Naive thymus-derived CD8-positive, alpha-beta T cell (primary cell): ENCODE data around the gene NLGN4X. TPM values are rescaled to one million over a fixed set of nuclear protein-coding genes. Genes with fewer than 3 reads are reported as not detected.

Experiments used
- ATAC-seq, 2 donors: fragments of 150-1000 bp; cut with Tn5 transposase in 1 of 2; sonication (Bioruptor Pico), chemical (Tn5 transposase) in 1 of 2; 1 replicate in 1 of 2; 2 replicates in 1 of 2; pipeline ENCODE4 v1.10.0; 2021; ENCODE audit warnings: mild to moderate bottlenecking in 2 of 2, moderate library complexity in 2 of 2
- POLR2A ChIA-PET: fragments of 350-600 bp; sonication (Branson Sonifier 250); formaldehyde crosslinking; loops from one replicate; lab custom pipeline; 2021; ENCODE audit warnings: antibody characterized with exemption; lab: Charles Lee
- DNase-seq, 10 donors: peaks; one replicate each; pipeline versions ENCODE4 v3.0.0 to v3.0.0-alpha.2; 2020 to 2022
- H3K27ac Mint-ChIP-seq, 10 donors: one replicate each; pipeline ENCODE4 v1.8.0; 2020 to 2022; ENCODE audit warnings: mild to moderate bottlenecking in 10 of 10, mixed read lengths in 10 of 10, moderate library complexity in 4 of 10, inconsistent platforms in 1 of 10
- H3K27me3 Mint-ChIP-seq, 5 donors: one replicate each; pipeline ENCODE4 v1.8.0; 2021 to 2022; ENCODE audit warnings: mixed read lengths in 5 of 5
- H3K36me3 Mint-ChIP-seq, 3 donors: one replicate each; pipeline ENCODE4 v1.8.0; 2020 to 2022; ENCODE audit warnings: mixed read lengths in 3 of 3, mild to moderate bottlenecking in 2 of 3, inconsistent platforms in 1 of 3
- H3K4me1 Mint-ChIP-seq, 4 donors: one replicate each; pipeline ENCODE4 v1.8.0; 2021 to 2022; ENCODE audit warnings: mixed read lengths in 4 of 4
- H3K4me3 Mint-ChIP-seq, 10 donors: one replicate each; pipeline ENCODE4 v1.8.0; 2020 to 2022; ENCODE audit warnings: mild to moderate bottlenecking in 10 of 10, mixed read lengths in 10 of 10, moderate library complexity in 6 of 10, inconsistent platforms in 1 of 10
- H3K9me3 Mint-ChIP-seq, 9 donors: one replicate each; pipeline ENCODE4 v1.8.0; 2020 to 2022; ENCODE audit warnings: mixed read lengths in 9 of 9, mild to moderate bottlenecking in 3 of 9, inconsistent platforms in 1 of 9, moderate library complexity in 1 of 9
- polyA plus RNA-seq, 3 donors: library from polyadenylated mRNA; unstranded; fragments of 300-500 nt; fragmentation: Illumina TruSeq; gene quantifications; one replicate each; pipeline ENCODE4 v1.2.3, GENCODE V29; 2021
- total RNA-seq, 8 experiments: library from RNA in 2 of 8; stranded (reverse) in 2 of 8; gene quantifications; one replicate each; pipeline ENCODE4 v1.2.3 and lab custom pipeline; 2021 to 2026

Gene NLGN4X
- total RNA-seq = not detected
- polyA plus RNA-seq = not detected
- 0 reads per million in 6 experiments for total RNA-seq (lab: John Stamatoyannopoulos, UW)

DNA sequence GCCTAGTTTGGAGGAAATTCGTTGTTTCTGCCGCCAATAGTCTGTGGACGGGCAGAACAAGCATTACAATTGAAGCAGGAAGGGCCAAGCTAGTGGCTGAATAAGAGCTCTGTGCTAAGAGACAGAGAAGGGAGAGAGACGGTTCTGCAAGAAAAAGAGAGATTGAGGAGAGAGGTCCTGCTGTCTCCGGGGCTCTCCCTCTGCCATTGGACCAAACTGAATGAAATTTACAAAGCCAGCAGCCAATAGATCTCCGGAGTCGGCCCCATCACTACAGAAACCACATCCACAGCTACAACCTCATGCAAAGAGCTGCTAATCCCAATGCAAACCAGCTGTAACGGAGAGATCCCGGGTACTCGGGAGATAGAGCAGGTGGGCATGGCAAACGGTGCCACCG lies at the start of gene NLGN4X:
Gene NLGN4X, minus strand, starts transcription at position 148 of the 400 bp plus-strand sequence. CDS start 77,401 bp downstream, outside the sequence.
- DNase-seq = no peak
- Mint-ChIP-seq H3K27ac (no peak within 1 kb of the TSS), H3K4me1 (peaks cover 0 to 6% (median 3%) of the 10 kb centered on the region in 4 donors), H3K36me3 (peaks cover 0 to 3% (median 0%) of the 10 kb centered on the region in 3 donors), H3K9me3 (peaks cover 0 to 10% (median 2%) of the 10 kb centered on the region in 9 donors), H3K27me3 (peaks cover 10 to 47% (median 24%) of the 10 kb centered on the region in 5 donors), H3K4me3 (peak within 1 kb of the TSS in 6 of 10 donors; percentile 13 to 47 (median 32))
- no peak for ATAC-seq
- POLR2A ChIA-PET = no interaction called here

DNA sequence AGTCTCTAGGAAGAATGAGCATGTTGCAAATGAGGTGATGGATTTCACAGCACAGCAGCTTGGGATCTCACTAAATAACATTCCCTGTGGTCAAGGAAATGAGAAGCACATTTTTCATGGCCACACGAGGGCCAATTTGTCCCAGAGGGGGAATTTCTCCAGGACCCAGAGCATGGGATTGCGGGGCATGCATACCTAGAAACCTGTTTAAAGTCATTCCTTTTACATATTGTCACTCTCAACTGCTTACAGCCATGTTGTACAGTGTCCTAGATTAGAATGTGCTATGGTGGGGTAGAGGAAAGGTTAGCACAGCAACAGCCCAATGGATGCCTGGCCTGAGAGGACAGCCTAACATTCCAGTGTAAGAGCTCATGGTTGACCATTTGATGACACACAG lies 37.4 kb upstream of the NLGN4X start:
- Mint-ChIP-seq H3K4me3 (no peak overlapping the region), H3K4me1 (no peaks in the 10 kb centered on the region), H3K36me3 (no peaks in the 10 kb centered on the region), H3K27me3 (no peaks in the 10 kb centered on the region), H3K9me3 (peaks cover 0 to 10% (median 0%) of the 10 kb centered on the region in 9 donors), H3K27ac (no peak overlapping the region)
- no peak for DNase-seq
- ATAC-seq = no peak
- POLR2A ChIA-PET = no interaction called here

DNA sequence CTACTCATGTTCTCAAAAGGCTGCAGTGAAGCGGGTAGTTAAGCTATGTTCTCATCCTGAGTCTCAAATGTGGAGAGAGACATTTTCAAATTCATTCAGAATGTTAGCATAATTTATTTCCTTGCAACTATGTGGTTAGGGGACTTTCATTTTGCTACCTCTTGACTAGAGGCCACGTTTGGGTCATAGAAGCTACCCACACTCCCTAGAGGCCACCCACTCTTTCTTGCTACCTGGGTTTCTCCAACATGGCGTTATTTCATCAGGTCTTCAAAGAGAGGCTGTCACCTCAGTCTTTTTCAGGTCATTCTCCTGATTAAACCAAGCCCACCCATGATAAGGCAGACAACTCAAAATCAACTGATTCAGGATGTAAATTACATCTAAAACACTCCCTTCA lies 34.3 kb upstream of the NLGN4X start:
- POLR2A ChIA-PET = no interaction called here
- no peaks in the 10 kb centered on the region for H3K27me3 Mint-ChIP-seq
- H3K27ac Mint-ChIP-seq = no peak overlapping the region

DNA sequence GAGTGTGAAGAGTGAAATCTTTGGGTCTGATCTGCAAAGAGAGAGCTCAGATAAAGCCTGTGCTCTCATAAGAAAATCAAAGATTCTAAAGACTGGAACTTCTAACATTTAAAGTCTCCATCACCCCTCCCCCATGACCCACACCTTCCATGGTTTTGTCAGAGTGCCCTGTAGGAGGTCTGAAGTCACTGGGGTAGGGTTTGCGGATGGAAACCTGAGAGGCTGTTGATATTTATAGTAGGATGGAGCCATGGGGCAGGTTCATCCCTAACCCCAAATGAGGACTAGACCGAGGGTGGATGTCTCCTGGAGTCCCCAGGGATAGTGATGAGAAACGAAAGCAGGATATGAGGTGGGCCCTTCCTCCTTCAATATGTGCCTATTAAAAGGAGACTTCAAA lies 28.4 kb upstream of the NLGN4X start:
- H3K27ac Mint-ChIP-seq = no peak overlapping the region
- DNase-seq = no peak
- H3K4me3 Mint-ChIP-seq = no peak overlapping the region
- no peak for ATAC-seq
- peaks cover 0 to 5% (median 0%) of the 10 kb centered on the region in 5 donors for H3K27me3 Mint-ChIP-seq
- no peaks in the 10 kb centered on the region for H3K36me3 Mint-ChIP-seq
- H3K9me3 Mint-ChIP-seq = peaks cover 0 to 11% (median 0%) of the 10 kb centered on the region in 9 donors
- POLR2A ChIA-PET = no interaction called here
- no peaks in the 10 kb centered on the region for H3K4me1 Mint-ChIP-seq

More for the DNA sequence above, 34.3 kb upstream of the NLGN4X start:
- Mint-ChIP-seq H3K4me3 (no peak overlapping the region), H3K4me1 (no peaks in the 10 kb centered on the region), H3K36me3 (no peaks in the 10 kb centered on the region), H3K9me3 (peaks cover 0 to 10% (median 0%) of the 10 kb centered on the region in 9 donors)
- no peak for ATAC-seq
- DNase-seq = no peak

DNA sequence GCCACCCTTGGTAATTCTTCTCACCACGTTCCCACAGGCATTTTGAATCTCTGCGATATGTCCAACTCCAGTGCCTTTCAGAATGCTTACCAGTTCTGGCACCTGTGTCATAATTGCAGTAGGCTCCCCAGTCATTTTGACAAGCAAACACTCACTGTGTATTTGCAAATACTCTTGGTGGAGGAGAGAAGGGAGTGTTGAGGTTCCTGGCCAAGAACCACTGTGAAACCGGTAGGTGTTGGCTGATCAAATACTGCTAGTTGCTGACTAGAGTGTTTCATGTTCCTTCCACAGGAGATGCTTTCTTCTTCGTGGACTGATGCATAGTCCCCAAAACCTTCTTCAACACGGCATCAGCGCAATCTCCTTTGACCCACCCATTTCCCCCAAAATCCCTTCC lies 16.0 kb upstream of the NLGN4X start:
- Mint-ChIP-seq H3K27me3 (no peaks in the 10 kb centered on the region), H3K9me3 (peaks cover 0 to 9% (median 0%) of the 10 kb centered on the region in 9 donors), H3K36me3 (peaks cover 0 to 13% (median 0%) of the 10 kb centered on the region in 3 donors), H3K27ac (peak overlapping the region in 1 of 10 donors; percentile 56), H3K4me1 (no peaks in the 10 kb centered on the region), H3K4me3 (no peak overlapping the region)
- DNase-seq (no peak), ATAC-seq (no peak)
- POLR2A ChIA-PET = no interaction called here

DNA sequence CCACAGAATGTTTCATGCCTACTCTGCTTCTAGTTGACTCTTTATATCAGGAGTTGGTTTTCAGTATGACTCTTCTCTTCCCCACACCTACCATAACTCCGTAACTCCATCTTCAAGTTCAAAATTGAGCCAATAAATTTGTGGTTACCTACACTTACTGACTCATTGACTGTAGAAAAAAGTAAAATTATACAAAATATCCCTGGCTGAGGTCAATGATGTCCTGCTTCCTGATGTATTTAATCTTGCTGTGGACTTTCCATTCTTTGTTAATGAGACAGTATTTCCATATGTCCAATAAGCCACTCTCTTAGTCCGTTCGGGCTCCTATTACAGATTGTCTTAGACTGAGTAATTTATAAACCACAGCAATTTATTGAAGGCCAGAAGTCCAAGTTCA lies 9.9 kb upstream of the NLGN4X start:
- POLR2A ChIA-PET = no interaction called here
- no peak overlapping the region for H3K27ac Mint-ChIP-seq
- no peaks in the 10 kb centered on the region for H3K27me3 Mint-ChIP-seq
- peaks cover 0 to 7% (median 0%) of the 10 kb centered on the region in 9 donors for H3K9me3 Mint-ChIP-seq
- DNase-seq (no peak), ATAC-seq (no peak)
- no peak overlapping the region for H3K4me3 Mint-ChIP-seq
- no peaks in the 10 kb centered on the region for H3K4me1 Mint-ChIP-seq
- peaks cover 0 to 8% (median 0%) of the 10 kb centered on the region in 3 donors for H3K36me3 Mint-ChIP-seq

DNA sequence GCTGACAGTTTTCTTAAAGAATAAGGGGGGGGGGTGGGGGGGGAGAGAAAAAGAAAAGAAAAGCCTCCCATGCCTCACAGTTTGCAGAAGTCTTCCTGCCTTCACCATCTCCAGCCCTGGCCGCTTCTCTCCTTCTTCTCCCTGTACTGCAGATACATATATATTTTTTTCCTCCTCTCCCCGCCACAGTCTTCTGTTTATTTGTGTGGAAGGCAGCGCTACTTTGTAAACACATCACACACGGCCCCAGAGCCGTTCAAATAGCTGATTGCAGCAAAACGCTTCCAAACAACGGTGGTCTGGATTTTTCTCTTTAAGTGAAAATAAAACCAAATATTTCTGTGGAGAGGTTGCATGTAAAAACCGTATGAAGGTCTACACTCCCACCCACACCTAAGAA lies 732 bp downstream of the NLGN4X start:
- peaks cover 12 to 47% (median 24%) of the 10 kb centered on the region in 5 donors for H3K27me3 Mint-ChIP-seq

DNA sequence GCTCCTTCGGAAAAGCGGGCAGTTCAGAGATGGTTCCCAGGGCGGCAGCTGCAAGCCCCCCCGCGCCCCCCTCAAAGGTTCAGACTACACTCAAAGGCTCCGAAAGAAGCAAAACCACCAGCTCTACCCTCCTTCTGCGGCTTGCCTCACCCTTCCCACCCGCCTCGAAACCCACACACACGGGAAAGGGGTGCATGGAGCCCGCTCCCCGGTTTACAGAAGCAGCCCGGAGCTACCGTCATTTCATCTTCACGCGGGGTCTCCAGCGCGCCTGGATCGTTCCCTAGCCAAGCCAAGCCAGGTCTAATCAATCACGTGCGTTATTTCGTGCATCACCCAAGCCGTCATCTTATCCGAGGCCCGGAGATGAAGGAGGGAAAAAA lies 1.2 kb downstream of the NLGN4X start:
- POLR2A ChIA-PET = no interaction called here
- no peak for ATAC-seq
- peaks cover 0 to 3% (median 0%) of the 10 kb centered on the region in 3 donors for H3K36me3 Mint-ChIP-seq
- H3K27ac Mint-ChIP-seq = no peak overlapping the region
- H3K9me3 Mint-ChIP-seq = peaks cover 0 to 6% (median under 1%) of the 10 kb centered on the region in 9 donors
- DNase-seq = no peak
- peaks cover 0 to 6% (median 3%) of the 10 kb centered on the region in 4 donors for H3K4me1 Mint-ChIP-seq
- peaks cover 12 to 47% (median 24%) of the 10 kb centered on the region in 5 donors for H3K27me3 Mint-ChIP-seq
- H3K4me3 Mint-ChIP-seq = peak overlapping the region in 6 of 10 donors; percentile 46 to 75 (median 64)

More for the DNA sequence above, 732 bp downstream of the NLGN4X start:
- POLR2A ChIA-PET = no interaction called here
- Mint-ChIP-seq H3K9me3 (peaks cover 0 to 6% (median 2%) of the 10 kb centered on the region in 9 donors), H3K4me1 (peaks cover 0 to 6% (median 3%) of the 10 kb centered on the region in 4 donors), H3K27ac (no peak overlapping the region), H3K4me3 (peak overlapping the region in 6 of 10 donors; percentile 13 to 47 (median 25)), H3K36me3 (peaks cover 0 to 3% (median 0%) of the 10 kb centered on the region in 3 donors)
- ATAC-seq = no peak
- DNase-seq = no peak

DNA sequence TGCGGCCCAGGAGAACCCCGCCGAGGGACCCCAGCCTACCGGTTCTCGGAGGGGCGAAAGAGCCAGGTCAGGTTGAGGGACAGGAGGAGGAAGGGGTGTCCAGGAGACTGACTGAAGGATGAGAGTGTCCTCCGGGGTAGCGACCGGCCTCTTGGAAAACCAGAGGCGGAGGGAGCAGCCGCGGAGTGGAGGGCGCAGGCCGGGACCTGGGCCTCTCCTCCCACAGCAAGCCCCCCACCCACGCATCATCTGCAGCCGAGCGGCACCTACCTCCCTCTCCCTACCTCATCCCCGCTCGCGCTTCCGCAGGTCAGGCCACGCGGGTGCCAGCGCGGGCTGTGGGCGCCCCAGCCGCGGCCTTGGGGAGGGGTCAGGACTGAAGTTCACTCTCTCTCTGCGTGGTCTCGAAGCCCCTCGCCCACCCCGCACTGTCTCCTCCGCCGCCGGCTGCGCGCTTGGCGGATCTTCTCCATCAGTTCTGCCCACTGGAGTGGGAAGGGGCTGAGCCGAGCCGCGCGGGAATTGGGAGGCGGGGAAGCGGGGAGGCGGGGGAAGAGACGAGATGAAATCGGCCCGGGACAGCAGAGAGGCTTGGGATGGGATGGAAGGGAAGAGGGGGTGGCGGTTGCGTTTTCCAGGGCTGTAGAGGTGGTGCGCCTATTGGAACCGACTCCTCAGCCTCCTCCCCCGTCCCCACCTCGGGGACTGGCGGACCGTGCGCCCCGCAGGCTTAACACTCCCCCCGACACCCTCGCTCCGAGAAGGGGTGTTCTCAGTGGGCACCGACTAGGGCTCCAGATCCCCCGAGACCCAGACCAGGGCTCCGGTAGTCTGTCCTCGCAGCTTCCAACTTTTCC lies 1.8 kb downstream of the NLGN4X start:
- ATAC-seq = no peak
- H3K4me1 Mint-ChIP-seq = peaks cover 0 to 6% (median 3%) of the 10 kb centered on the region in 4 donors
- H3K27ac Mint-ChIP-seq = no peak overlapping the region
- H3K36me3 Mint-ChIP-seq = peaks cover 0 to 3% (median 0%) of the 10 kb centered on the region in 3 donors
- peak overlapping the region in 4 of 10 donors; percentile 17 to 68 (median 46) for H3K4me3 Mint-ChIP-seq
- POLR2A ChIA-PET = no interaction called here
- peaks cover 12 to 47% (median 24%) of the 10 kb centered on the region in 5 donors for H3K27me3 Mint-ChIP-seq
- H3K9me3 Mint-ChIP-seq = peaks cover 0 to 6% (median 0%) of the 10 kb centered on the region in 9 donors
- DNase-seq = no peak

DNA sequence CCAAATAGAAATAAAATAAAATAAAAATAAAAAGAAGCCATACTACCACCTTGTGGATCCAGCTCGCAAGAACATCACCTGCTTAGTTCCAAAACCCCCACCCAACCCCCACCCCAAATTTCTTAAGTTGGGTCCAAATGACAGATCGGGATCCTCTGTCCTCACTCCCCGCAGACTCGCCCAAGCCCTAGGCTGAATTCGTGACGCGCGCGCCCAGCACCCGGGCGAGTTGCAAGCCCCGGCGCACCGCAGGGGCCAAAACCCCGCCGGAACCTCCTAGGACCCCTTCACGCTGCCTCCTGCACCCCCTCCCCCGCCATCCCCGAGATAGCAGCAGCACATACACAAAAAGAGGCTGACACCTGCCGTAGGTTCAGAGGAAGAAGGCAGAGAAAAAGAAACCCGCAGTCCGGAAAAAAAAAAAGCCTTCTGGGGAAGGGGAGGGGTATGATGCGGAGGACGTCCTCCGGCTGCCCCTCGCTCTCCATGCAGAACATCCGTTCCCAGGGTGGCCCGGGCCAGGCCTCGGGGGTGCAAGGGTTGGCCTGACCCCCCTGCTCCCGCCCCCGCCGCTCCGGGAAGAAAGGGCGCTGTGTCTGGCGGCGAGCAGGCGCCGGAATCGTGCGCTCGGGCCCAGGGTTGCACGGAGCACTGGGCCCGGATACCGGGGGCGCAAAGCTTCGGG lies 2.6 kb downstream of the NLGN4X start:
- Mint-ChIP-seq H3K27ac (no peak overlapping the region), H3K9me3 (peaks cover 0 to 6% (median 0%) of the 10 kb centered on the region in 9 donors), H3K4me3 (peak overlapping the region in 5 of 10 donors; percentile 50 to 78 (median 70)), H3K4me1 (peaks cover 0 to 6% (median 3%) of the 10 kb centered on the region in 4 donors), H3K36me3 (peaks cover 0 to 3% (median 0%) of the 10 kb centered on the region in 3 donors), H3K27me3 (peaks cover 11 to 42% (median 24%) of the 10 kb centered on the region in 5 donors)
- DNase-seq (no peak), ATAC-seq (no peak)
- POLR2A ChIA-PET = no interaction called here

DNA sequence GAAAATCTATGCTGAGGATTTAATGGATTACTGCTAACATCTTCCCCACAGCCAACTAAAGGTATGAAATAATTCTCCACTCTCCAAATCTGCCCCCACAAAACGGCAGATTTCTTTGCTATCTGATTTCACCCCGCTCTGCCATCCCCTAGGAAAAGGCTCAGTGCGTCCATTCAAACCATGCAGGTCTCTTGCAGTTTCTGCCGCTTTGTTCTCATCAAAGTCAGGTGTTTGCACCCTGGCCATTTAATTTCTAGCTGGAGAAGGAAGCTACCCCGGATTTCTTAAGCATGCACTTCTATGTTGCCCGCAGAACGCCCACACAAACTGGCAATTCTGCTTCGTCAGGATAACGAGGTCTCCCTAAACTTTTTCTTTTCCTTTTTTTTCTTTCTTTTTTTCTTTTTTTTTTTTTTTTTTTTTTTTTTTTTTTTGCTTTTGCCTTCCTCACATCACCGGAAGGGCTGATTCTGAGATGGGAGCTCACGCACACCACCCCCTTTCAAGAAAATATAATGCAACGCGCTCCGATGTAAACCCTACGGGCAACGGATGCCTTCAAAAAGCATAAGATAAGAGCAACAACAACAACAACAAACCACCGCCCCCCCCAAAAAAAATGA lies 3.3 kb downstream of the NLGN4X start:
- ATAC-seq = no peak
- POLR2A ChIA-PET = no interaction called here
- Mint-ChIP-seq H3K27me3 (peaks cover 10 to 36% (median 19%) of the 10 kb centered on the region in 5 donors), H3K27ac (no peak overlapping the region), H3K9me3 (peaks cover 0 to 6% (median 0%) of the 10 kb centered on the region in 9 donors), H3K4me3 (peak overlapping the region in 7 of 10 donors; percentile 36 to 78 (median 59)), H3K36me3 (peaks cover 0 to 3% (median 0%) of the 10 kb centered on the region in 3 donors), H3K4me1 (peaks cover 0 to 6% (median 3%) of the 10 kb centered on the region in 4 donors)
- no peak for DNase-seq

DNA sequence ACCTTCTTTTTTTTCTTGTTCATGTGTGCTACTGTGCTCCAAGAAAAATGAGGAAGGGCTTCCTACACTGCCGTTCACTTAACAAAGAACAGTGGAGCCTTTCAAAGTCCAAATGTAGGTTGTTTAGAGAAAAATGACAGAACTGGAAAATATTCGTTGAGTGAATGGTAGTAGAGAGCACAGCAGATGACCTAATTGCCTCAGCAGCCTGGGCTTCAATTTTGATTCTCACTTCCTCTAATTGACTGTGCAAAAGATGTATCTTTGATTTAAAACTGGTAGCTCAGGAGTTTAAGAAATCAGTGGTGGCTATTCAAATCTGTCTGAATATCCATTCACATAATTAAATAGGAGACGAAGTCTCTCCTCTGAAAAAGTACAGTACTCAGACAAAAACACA lies 5.2 kb downstream of the NLGN4X start:
- Mint-ChIP-seq H3K36me3 (peaks cover 0 to 3% (median 0%) of the 10 kb centered on the region in 3 donors), H3K4me3 (no peak overlapping the region), H3K9me3 (peaks cover 0 to 6% (median 0%) of the 10 kb centered on the region in 9 donors), H3K4me1 (peaks cover 0 to 5% (median 2%) of the 10 kb centered on the region in 4 donors), H3K27ac (no peak overlapping the region), H3K27me3 (peaks cover 6 to 19% (median 10%) of the 10 kb centered on the region in 5 donors)
- no peak for DNase-seq
- no peak for ATAC-seq
- POLR2A ChIA-PET = no interaction called here
